HG03521 (cell line): Measurements from ENCODE around the gene PAF1.
"Not testable (repeated sequence)": the region's sequence is repeated elsewhere in the genome, so short reads cannot be mapped to it uniquely, and the experiment has no call there.

Experiments
- ATAC-seq: cut with Tn5 transposase; IDR thresholded peaks from one replicate; pipeline ENCODE4 v1.9.1; 2021; ENCODE audit warnings: mild to moderate bottlenecking, moderate library complexity; ENCODE audit not compliant: unreplicated experiment

PAF1 gene

DNA sequence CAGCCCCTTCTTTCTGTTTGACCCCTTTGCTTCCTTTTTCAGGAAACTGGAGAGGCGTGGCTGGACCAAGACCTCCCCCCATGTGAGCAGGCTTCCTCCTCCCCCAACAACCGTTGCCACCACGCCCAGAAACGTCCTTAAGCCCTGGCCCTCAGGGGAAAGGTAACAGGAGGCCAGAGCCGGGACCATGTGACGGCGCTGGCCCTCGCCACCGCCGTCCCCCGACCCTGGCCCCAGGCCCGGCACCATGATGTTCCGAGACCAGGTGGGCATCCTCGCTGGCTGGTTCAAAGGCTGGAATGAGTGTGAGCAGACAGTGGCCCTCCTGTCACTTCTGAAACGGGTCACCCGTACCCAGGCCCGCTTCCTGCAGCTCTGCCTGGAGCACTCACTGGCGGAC, 34.3 kb downstream of the PAF1 start:
- ATAC-seq, result no peak

DNA sequence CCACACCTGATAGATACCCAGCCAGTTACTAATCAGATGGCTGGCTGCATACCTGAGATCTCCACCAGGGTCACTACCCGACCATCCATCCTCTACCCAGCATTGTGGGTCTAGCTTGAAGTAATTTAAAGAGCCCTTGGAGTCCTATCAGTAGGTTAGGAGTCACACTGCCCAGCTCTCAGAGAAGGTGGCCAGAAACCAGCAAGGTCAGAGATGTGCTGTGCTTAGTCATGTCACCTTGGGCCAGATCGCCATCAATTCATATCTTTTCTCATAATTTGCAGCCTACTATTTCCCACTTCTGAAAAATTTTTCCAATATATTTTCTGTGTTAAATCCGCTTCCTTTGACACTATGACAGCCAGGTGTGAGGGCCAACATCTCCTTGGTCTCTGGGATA, 34.8 kb downstream of the PAF1 start:
- no peak for ATAC-seq

DNA sequence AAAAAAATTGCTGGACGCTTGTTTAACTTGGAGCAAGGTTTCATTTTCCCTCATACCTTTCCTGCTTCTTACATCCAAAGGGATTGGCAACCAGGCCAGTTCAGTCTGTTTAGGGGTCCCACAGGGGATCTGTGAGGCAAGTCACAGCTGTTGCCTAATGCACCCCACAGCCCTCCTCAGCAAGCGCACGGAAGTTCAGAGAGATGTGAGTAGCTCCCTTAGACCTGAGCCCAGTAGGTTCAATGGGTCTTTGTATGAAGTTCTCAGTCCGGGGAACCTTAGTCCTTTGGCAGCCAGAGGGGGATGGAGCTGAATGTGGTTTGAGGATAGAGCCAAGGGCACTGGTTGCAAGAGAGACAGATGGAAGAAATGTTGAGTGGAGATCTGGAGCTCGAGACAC, 35.7 kb downstream of the PAF1 start:
- no peak for ATAC-seq

DNA sequence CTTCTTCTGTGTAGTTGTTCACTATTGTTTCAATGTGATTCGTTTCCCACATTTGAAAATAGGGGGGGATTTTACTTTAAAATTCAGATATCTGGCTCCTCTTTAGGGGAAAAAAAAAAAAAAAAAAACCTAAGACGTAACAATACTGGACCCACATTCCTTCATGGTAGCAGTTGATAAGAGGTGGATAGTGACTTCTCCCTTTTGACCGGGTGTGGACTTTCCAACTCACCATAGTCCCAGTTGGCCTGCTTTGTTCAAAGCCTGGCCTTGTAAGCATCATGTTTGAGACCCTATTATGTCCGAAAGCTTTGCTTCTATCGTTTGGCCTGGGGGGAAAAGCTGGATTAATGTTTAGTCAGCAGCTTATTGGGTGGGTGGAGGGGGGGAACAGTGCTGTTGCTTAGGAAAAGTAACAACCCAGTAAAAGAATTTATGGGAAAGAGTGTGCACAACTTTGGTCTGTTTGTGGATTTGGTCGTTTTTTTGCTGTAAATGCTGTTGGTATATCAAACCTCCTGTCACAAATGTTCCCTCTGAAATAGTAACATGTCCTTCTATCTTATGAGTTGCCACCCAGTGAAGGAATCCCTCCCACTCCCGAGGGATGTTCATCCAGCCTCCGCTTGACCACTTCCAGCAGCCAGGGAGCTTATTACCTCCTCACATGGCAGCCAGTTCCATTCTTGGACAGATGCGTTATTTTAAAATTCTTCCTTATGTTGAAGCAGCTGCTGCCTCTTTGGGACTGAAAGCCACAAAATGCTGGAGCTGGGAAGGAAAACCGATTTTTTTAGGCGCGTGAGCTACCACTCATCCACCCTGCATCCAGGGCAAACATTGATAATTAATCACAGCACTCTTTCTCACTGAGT, 38.3 kb downstream of the PAF1 start:
- ATAC-seq, result no peak

DNA sequence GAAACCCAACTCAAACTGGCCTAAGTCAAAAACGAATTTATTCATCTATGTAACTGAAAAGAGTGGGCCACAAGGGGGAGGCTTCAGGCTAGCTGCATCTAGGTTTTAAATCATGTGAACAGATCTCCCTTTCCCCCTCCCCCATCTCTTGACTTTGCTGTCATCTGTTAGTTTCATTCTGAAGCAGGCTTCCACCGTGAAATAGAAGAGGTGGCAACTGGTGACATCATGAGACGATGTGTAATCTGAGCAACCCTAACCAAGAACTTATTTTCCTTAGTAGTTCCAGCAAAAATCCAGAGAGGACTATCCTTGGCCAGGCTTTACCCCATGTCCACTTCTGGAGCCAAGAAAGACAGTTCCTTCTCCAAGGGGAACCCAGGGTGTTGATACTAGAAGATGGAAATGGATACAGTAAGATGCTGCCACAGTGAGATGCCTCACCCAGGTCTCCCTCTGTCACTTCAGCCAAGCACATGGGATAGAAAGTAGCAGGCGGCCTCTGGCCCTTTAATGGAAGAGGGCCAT, 39.3 kb downstream of the PAF1 start:
- no peak for ATAC-seq

DNA sequence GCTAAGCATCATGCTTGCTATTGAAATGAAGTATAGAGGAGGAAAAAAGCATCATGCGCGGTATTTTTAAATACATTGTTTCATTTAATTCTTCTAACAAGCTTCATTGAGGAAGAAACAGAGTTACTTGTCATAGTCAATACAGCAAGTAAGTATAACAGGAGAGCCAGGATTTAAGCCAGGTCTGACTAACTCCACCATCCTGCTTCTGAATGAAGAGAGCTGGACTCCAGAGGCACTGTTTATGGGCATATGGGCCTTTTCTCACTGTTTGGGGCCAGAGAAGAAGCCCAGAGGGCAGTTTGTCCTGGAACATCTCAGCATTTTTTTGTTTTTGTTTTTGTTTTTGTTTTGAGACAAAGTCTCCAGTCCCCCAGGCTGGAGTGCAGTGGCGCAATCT, 40.8 kb downstream of the PAF1 start:
- ATAC-seq, result no peak

DNA sequence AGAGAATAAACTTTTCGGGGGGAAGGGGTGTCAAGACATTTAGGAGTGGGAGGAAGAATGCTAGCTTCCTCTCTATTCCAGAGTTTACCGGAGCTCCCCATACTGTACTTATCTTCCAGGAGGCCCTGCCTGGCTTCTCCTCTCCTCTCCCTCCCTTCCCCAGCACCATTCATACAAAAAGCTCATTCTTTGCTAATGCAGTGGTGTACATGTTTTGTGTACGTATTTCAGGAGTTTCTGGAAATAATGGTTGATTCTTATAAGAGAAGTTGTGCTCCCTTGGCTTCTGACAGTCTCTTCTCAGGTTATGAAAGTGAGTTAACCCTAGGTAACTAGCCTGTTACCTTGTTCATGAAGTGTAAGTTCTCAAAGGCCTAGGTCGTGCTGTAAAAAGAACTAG, 41.6 kb downstream of the PAF1 start:
- no peak for ATAC-seq

DNA sequence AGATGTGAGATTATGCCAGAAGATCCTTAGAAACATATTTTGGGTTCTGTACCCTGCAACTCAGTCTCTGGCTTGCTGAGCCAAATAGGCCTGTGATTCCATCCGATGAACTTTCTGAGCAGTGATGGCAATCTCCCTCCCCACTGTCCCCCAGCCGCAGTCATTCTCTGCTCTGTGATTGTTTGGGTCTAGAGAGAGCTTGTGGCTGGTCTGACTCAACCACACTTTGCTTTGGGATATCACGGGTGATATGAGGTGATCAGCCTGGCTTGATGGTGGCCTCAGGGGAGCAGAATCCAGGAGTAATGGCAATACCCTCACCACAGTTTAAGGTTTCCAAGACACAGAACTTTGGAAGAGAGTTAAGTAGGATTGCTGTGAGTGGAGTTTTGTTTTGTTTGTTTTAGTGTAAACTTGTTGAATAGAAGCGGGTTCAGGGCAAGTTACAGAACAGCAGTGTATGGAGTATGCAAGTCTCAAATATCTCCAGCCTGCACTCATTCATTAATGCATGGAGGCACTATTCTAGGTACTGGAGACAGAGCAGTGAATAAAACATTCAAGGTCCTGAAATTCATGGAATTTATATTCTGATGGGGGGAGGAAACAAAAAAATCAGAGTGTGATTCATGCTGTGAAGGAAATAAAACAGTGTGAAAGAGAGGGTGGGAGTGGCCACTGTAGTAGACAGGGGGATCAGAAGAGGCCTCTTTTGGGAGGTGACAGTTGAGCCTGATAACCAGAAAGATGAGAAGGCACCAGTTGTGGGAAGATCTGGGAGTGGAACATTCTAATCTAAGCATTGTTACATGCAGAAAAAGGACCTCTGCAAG, 43.4 kb downstream of the PAF1 start:
- no peak for ATAC-seq

DNA sequence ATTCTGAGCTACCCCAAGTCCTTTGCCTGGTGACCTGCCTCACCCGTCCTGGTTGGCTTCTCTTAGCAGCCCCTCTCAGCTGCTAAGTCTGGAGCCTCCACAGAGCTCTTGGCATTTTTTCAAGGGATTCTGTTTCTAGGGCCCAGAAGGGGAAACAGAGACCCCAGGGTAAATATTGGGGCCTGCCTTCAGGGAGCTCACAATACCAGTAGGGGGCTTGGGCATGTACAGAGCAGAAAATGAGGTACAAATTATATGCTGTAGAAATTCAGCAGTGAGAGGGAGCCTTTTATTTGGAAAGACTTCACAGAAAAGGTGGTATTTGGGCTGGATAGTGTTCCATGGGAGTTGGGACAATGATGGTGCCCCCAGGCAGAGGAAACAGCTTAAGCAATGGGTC, 45.0 kb downstream of the PAF1 start:
- ATAC-seq, result no peak

DNA sequence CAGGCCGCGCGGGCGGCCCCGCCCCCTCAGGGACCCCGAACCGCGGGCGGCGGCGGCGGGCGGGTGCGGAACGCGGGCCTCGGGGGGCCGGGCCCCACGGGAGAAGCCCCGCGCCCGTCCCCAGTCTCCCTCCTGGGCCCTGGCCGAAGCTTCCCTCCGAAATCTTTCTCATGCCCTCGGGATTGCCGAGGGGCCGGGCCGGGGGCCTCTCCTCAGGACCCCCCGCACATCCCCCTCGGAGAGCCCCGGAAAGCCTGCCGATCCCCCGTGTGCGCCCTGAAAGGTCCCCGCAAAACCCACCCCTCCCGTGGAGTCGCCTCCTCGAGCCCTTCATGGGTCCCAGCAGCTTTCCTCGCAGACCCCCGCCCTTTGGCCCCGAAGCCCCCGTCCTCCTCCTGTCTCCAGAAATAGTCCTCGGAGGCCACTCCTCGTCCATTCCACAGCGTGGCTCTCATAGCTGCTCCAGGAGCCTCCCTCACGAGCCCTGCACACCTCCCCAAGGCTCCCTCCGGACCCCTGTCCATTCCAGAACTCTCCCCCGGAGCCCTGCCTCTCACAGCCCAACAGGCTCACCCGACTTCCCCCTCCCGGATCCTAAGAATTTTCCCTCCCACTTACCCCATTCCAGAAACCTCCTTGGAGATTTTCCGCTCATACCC, 48.1 kb downstream of the PAF1 start:
- no peak for ATAC-seq

DNA sequence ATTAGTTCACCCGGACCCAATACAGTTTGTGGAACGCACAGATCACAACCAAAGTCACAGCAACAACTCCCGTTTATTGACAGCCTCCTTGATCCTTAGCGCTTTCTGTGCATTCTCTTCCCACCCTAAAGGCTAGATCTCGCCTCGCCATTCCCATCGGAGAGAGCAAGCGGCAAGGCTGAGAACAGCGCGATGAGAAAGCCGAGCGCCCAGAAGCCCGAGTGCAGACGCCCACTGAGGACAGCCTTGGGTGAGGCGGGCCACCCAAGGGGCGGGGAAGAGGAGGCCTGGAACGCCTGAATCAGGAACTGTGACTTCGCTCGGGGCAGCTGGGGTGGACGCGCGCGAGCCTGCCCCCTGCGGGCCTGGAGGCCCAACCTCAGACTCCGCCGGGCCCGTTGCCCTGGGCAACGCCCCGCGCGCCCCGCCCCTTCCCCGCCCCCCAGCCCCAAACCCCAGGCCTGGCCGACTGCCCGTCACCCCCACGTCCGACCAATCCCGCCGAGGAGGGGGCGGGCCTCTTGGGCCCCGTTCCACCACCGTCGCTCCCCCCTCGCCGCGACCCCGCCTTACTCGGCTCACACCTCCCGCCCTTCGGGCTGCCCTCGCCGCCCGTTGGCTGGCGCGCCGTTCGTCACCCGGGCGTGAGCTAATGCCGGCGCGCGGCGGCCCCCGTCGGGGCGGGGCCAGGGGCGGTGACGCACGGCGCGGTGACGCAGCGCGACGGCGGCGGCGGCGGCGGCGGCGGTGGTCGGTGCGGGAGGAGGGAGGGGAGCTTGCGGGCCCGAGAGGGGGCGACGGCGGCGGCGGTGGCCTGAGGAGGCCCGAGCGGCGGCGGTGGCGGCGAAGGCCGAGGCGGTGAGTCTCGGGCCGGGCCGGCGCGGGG, 48.9 kb downstream of the PAF1 start, which contains the start of gene SAMD4B:
Gene SAMD4B, plus strand, starts transcription at position 703 of the 886 bp plus-strand sequence. CDS start 14,473 bp downstream, outside the sequence.
- peak; percentile 87 for ATAC-seq

DNA sequence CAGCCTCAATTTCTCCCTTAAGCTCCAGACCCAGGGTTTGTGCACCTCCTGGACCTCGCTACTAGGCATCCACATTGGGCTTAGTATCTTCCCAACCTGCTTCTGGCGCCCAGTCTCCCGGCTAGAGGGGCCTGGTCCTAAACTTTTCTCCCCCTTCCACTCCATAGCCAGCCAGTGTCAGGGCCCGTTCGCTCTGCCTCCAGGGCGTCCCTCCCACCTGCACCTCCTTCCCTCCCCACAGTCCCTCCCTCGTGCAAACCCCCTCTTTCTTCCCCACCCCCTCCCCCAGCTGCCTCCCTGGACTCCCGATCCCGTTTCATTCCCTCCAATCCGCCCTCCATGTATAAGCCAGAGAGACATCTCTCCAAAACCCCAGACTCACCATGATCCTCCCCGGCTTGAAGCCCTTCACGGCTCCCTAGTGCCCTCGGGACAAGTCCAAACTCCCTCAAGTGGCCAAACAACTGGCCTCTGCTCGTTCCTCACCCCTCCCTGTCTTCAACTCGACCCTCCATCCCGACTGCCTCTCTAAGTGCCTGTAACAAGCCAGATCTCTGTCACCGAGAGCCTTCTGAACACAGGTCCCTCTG, 49.7 kb downstream of the PAF1 start:
- ATAC-seq, result no peak

DNA sequence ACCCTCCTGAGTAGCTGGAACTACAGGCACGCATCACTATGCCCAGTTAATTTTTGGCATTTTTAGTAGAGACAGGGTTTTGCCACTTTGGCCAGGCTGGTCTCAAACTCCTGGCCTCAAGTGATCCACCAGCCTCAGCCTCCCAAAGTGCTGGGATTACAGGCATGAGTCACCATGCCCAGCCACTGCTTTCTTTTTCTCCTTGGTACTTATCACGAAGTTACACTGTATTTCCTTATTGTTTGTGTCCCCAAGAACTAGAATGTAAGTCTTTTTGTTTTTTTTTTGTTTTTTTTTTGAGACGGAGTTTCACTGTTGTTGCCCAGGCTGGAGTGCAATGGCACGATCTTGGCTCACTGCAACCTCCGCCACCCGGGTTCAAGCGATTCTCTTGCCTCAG, 50.8 kb downstream of the PAF1 start:
- ATAC-seq, result not testable (repeated sequence)

DNA sequence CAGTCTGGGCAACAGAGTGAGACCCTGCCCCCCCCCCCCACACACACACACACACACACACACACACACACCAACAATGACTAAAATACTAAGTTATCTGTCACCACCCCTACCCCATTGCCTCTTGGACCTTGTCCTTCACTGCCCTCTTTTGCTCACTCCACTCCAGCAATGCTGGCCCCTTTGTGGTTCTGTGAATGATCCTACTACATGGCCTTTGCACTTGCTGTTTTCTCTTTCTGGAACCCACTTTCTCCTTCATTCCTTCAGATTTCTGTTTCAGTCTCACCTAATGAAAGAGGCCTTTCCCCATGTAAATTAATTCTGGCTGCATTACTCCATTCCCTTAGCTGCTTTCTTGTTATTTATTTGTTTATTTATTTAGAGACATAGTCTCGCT, 51.2 kb downstream of the PAF1 start:
- ATAC-seq, result no peak

DNA sequence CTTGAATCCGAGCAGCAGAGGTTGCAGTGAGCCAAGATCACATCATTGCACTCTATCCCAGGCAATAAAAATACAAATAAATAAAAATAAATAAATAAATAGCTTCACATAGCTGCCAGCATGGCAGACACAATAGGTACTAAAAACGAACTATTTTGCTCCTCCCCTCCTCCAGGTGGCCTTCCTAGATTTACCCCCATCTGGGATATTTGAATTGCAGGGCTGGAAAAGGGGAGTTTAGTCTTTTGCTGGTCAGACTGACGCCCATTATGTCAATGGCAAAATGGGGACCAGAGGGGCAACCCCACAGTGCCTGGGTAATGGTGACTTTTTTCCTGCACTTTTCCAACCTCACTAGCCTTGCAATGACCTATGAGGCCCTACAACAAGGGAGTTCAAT, 54.4 kb downstream of the PAF1 start:
- no peak for ATAC-seq
